Ascending aorta (tissue), 2 donors: ENCODE measurements around the gene UBE4B. TPM values are rescaled to one million over a fixed set of nuclear protein-coding genes. Genes with fewer than 3 reads are reported as not detected.

ENCODE experiments used
- DNase-seq, 2 donors: peaks; one replicate each; pipeline ENCODE4 v3.0.0-alpha.2; 2019; ENCODE audit warnings: low spot score in 2 of 2
- H3K27ac ChIP-seq, 2 donors: fragments of 200-600 bp; sonication (generic); one replicate each; pipeline ENCODE4 v1.5.1; 2016 to 2017; ENCODE audit warnings: mild to moderate bottlenecking in 1 of 2
- H3K27me3 ChIP-seq: fragments of 200-600 bp; sonication (generic); one replicate; pipeline ENCODE4 v1.5.1; 2017
- H3K36me3 ChIP-seq, 2 donors: fragments of 200-600 bp; sonication (generic); one replicate each; pipeline ENCODE4 v1.5.1; 2016
- H3K4me1 ChIP-seq, 2 donors: fragments of 200-600 bp; sonication (generic); one replicate each; pipeline ENCODE4 v1.5.1; 2016 to 2017; ENCODE audit warnings: mild to moderate bottlenecking in 1 of 2
- H3K4me3 ChIP-seq, 2 donors: fragments of 200-600 bp; sonication (generic); one replicate each; pipeline ENCODE4 v1.5.1; 2016 to 2017; ENCODE audit warnings: mild to moderate bottlenecking in 1 of 2
- H3K9me3 ChIP-seq, 2 donors: fragments of 200-600 bp; sonication (generic); one replicate each; pipeline ENCODE4 v1.5.1; 2016
- intact Hi-C: fragments of 100-400 bp; cut with DNase I; formaldehyde crosslinking; loops from one replicate; pipeline ENCODE4 v1.15.1; 2023
- total RNA-seq: library from RNA; depleted of rRNA; stranded (reverse); fragments of >200 nt; gene quantifications from one replicate; pipeline ENCODE4 v1.1.0, GENCODE V29; 2016
- TF ChIP-seq, protein P1 (sequence below), 3 experiments: fragments of 200-600 bp in 2 of 3; fragments of 450-650 bp in 1 of 3; sonication (generic) in 2 of 3; IDR thresholded peaks; one replicate each; pipeline ENCODE4 v1.5.1; 2016 to 2019; ENCODE audit warnings: antibody characterized with exemption in 3 of 3, mild to moderate bottlenecking in 1 of 3, moderate library complexity in 1 of 3

UBE4B gene
- 35.2 TPM for total RNA-seq

DNA sequence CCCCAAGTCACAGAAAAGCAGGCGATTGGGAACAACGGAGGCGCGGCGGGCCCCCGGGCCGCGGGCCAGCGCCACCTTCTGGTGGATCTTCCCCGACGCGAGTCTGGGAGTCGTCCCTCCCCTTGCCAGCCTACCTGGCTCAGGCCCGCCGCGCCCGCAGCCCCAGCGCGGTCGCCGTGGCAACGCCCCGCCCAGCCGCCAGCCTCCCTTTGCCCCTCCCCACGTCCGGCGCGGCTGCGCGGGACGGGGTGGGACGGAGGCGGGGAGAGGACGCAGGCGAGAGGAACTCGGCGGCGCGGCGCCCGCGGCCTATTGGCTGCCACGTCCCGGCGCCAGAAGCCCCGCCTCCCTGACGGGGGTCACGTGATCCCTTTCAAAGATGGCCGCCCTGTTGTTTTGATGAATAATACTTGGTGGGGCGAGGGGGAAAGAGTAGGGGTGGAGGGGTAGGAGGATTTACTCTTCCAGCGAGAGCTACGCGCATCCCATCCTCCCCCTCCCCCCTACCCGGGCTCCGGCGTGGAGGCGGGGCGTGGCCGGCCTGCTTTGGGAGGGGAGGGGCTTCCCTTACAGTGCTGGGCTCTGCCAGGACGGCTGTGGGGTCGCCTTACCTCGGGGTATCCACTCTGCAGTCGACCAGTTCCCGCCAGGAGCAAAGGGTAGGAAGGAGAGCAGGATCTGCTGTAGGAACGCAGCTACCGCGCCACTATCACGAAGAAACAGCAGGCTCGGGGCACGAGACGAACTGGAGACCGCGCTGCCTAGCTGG, at the start of gene UBE4B:
Gene UBE4B, plus strand, starts transcription at position 369 of the 769 bp plus-strand sequence. CDS start 713 bp downstream, outside the sequence.
- Histone ChIP-seq H3K36me3 (peaks cover 10 to 12% of the 10 kb centered on the region in 2 donors), H3K9me3 (no peaks in the 10 kb centered on the region), H3K27me3 (no peaks in the 10 kb centered on the region), H3K4me1 (peaks cover 3 to 13% of the 10 kb centered on the region in 2 donors), H3K4me3 (peak within 1 kb of the TSS; percentile 77 to 82), H3K27ac (peak within 1 kb of the TSS; percentile 86 to 92)
- DNase-seq = peak; percentile 95 to 99
- TF ChIP-seq, protein P1, sequence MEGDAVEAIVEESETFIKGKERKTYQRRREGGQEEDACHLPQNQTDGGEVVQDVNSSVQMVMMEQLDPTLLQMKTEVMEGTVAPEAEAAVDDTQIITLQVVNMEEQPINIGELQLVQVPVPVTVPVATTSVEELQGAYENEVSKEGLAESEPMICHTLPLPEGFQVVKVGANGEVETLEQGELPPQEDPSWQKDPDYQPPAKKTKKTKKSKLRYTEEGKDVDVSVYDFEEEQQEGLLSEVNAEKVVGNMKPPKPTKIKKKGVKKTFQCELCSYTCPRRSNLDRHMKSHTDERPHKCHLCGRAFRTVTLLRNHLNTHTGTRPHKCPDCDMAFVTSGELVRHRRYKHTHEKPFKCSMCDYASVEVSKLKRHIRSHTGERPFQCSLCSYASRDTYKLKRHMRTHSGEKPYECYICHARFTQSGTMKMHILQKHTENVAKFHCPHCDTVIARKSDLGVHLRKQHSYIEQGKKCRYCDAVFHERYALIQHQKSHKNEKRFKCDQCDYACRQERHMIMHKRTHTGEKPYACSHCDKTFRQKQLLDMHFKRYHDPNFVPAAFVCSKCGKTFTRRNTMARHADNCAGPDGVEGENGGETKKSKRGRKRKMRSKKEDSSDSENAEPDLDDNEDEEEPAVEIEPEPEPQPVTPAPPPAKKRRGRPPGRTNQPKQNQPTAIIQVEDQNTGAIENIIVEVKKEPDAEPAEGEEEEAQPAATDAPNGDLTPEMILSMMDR (IDR thresholded peaks at IDR 0.05) = peak; percentile 69 to 90 (median 75)
- intact Hi-C loops = loop anchor here (1.0 to 5.0 kb wide), 8 partner anchors 34 to 178 kb away; partner anchors contain the start of genes CTNNBIP1, KIF1B, LZIC and NMNAT1

DNA sequence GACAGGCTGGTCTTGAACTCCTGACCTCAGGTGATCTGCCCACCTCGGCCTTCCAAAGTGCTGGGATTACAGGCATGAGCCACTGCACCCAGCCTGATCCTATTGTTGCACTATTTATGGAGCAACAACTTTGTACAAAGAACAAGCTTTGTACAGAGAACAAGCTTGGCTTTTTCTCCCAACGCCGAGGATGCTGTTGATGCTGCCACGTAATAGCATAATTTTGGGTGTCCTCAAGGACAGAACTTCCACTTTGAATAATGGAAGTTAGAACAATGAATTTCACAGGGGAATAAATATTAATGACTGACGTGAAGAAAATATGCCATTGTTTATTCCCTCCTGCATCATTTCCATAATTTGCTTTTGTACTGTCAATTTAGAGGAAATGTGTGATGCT, 48.5 kb upstream of the UBE4B start:
- Histone ChIP-seq H3K4me3 (no peak overlapping the region), H3K4me1 (no peaks in the 10 kb centered on the region), H3K27me3 (no peaks in the 10 kb centered on the region), H3K9me3 (no peaks in the 10 kb centered on the region), H3K36me3 (peaks cover 17 to 25% of the 10 kb centered on the region in 2 donors), H3K27ac (no peak overlapping the region)
- intact Hi-C loops = no loop called here
- TF ChIP-seq, protein P1 (IDR thresholded peaks at IDR 0.05) = no peak
- no peak for DNase-seq

DNA sequence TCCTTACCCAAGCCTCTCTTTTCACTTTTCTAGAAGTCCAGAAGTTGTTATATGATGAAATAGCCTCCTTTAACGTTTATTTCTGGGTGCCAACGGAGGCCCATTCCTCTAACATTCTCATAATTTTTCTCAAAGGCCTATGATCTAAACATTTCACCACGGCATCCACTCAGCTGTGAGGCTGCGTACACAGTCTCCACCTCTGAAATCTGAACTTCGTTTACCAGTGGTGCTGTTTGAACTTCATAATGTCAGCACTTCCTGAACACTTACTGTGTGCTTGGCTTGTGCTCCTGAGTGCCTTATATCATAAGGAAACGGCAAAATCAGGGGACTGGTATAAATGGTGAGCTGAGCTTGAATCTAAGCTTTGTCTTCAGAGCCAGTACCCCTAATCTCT, 47.8 kb upstream of the UBE4B start:
- H3K27ac ChIP-seq = no peak overlapping the region
- TF ChIP-seq, protein P1 (IDR thresholded peaks at IDR 0.05) = no peak
- no peak overlapping the region for H3K4me3 ChIP-seq
- intact Hi-C loops = no loop called here
- no peak for DNase-seq
- no peaks in the 10 kb centered on the region for H3K9me3 ChIP-seq
- no peaks in the 10 kb centered on the region for H3K27me3 ChIP-seq
- H3K4me1 ChIP-seq = no peaks in the 10 kb centered on the region
- peaks cover 17 to 25% of the 10 kb centered on the region in 2 donors for H3K36me3 ChIP-seq

DNA sequence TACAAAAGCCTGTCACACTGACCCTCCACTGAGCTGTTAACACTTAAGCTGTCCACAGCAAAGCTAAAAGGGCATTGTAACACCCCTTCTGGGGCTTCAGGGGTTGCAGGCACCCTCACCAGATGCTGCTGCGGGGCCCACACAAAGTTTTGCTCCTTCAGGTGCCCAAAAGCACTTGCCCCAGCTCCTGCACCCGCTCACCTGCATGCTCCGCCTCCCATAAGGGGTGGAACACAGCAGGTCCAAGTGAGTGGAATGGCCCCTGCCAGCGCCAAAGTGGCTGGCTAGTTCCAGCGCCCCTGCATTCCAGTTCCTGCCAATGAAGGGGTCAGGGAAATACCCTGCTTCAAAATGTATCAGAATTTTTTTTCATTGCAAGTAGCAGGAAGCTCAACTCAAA, 43.0 kb upstream of the UBE4B start:
- TF ChIP-seq, protein P1 (IDR thresholded peaks at IDR 0.05) = no peak
- Histone ChIP-seq H3K36me3 (no peaks in the 10 kb centered on the region), H3K27me3 (no peaks in the 10 kb centered on the region), H3K9me3 (no peaks in the 10 kb centered on the region), H3K4me3 (no peak overlapping the region), H3K27ac (no peak overlapping the region), H3K4me1 (no peaks in the 10 kb centered on the region)
- intact Hi-C loops = no loop called here
- no peak for DNase-seq

DNA sequence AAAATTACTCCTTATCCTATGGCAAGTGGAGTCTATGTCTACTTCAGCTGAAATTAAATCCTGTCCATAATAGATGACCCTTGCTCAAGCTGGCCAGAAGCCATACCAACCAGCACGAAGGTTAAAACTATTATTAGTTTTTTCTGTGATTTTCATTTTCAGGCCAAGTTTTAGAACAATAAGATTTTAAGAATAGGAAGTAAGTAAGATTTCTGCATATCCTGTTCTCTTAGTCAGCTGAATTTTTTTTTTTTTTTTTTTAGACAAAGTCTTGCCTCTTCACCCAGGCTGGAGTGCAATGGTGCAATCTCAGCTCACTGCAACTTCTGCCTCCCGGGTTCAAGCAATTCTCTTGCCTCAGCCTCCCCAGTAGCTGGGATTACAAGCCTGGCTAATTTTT, 41.8 kb upstream of the UBE4B start:
- H3K9me3 ChIP-seq = no peaks in the 10 kb centered on the region
- H3K27ac ChIP-seq = peak overlapping the region in 1 of 2 donors; percentile 27
- no peaks in the 10 kb centered on the region for H3K36me3 ChIP-seq
- intact Hi-C loops = no loop called here
- no peaks in the 10 kb centered on the region for H3K27me3 ChIP-seq
- TF ChIP-seq, protein P1 (IDR thresholded peaks at IDR 0.05) = no peak
- no peak overlapping the region for H3K4me3 ChIP-seq
- DNase-seq = no peak
- no peaks in the 10 kb centered on the region for H3K4me1 ChIP-seq
